ENCODE data around the gene ZNF100.
"Not testable (repeated sequence)": the region's sequence is repeated elsewhere in the genome, so short reads cannot be mapped to it uniquely, and the experiment has no call there.

ZNF100 gene

DNA sequence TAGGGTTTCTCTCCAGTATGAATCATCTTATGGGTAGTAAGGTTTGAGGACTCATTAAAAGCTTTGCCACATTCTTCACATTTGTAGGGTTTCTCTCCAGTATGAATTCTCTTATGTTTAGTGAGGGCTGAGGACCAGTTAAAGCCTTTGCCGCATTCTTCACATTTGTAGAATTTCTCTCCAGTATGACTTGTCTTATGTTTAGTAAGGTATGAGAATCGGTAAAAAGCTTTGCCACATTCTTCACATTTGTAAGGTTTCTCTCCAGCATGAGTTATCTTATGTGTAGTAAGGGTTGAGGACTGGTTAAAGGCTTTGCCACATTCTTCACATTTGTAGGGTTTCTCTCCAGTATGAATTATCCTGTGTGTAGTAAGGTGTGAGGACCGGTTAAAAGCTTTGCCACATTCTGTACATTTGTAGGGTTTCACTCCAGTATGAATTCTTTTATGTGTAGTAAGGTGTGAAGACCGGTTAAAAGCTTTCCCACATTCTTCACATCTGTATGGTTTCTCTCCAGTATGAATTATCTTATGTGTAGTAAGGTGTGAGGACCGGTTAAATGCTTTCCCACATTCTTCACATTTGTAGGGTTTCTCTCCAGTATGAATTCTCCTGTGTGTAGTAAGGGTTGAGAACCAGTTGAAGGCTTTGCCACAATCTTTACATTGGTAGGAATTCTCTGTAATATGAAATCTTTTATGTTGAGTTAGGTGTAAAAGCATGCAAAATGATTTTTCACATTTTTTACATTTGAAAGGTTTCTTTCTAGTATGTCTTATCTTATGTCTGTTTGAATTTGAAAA, 40.2 kb downstream of the ZNF100 start:
- H3K27ac Mint-ChIP-seq, H3K4me1 Mint-ChIP-seq, H3K4me3 Mint-ChIP-seq, ATAC-seq, H3K27me3 Mint-ChIP-seq: not testable (repeated sequence)
- Mint-ChIP-seq H3K36me3 (peaks cover 60% of the 10 kb centered on the region), H3K9me3 (peaks cover 11% of the 10 kb centered on the region)

DNA sequence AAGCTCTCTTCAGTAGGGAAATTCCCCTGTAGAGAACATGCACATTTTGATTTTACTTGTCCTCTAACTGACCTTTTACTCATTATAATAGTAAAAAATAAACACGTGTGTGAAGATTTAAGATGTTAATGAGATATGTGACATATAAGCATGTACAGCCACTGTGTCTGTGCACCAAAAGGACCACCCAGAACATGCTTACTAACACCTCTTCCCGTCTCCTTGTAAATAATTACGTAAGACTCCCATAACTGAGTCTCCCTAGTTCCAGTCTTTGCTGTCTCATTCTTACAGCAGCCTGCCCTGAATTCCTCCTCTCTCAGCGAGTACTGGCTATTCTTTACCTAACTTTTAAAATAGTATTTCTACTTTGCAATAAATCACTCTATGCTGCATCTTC, 53.6 kb downstream of the ZNF100 start:
- Mint-ChIP-seq H3K36me3 (no peaks in the 10 kb centered on the region), H3K4me3 (no peak overlapping the region), H3K9me3 (peaks cover 5% of the 10 kb centered on the region), H3K4me1 (no peaks in the 10 kb centered on the region), H3K27ac (no peak overlapping the region), H3K27me3 (no peaks in the 10 kb centered on the region)
- ATAC-seq, result no peak

DNA sequence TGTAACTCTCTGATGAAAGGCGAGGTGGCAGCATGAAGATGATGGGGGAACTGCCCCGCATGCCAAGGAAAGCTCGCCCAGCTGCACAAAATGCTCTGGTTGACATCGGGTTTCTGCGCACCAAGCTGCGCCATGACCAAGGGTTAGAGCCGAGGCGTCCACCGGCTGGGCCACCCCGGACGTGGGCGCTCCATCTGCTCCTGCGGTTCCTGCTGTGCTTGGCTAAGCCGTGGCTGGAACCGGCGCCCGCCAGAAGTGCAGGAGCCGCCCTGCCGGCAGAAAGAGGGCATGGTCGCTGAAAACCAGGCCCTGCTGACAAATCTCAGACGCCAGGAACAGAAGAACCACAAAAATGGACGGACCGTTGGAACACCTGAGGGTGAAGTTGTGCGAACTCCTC, 57.9 kb downstream of the ZNF100 start:
- H3K27me3 Mint-ChIP-seq, result no peaks in the 10 kb centered on the region
- no peak overlapping the region for H3K4me3 Mint-ChIP-seq
- ATAC-seq, result no peak
- no peaks in the 10 kb centered on the region for H3K36me3 Mint-ChIP-seq
- H3K27ac Mint-ChIP-seq, result no peak overlapping the region
- H3K9me3 Mint-ChIP-seq, result peaks cover 6% of the 10 kb centered on the region
- no peaks in the 10 kb centered on the region for H3K4me1 Mint-ChIP-seq

DNA sequence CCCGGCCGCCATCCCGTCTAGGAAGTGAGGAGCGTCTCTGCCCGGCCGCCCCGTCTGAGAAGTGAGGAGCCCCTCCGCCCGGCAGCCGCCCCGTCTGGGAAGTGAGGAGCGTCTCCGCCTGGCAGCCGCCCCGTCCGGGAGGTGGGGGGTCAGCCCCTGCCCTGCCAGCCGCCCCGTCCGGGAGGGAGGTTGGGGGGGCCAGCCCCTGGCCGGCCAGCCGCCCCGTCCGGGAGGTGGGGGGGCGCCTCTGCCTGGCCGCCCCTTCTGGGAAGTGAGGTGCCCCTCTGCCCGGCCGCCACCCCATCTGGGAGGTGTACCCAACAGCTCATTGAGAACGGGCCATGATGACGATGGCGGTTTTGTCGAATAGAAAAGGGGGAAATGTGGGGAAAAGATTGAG, 59.5 kb downstream of the ZNF100 start:
- H3K27ac Mint-ChIP-seq, H3K4me3 Mint-ChIP-seq, H3K36me3 Mint-ChIP-seq, H3K27me3 Mint-ChIP-seq, ATAC-seq, H3K9me3 Mint-ChIP-seq, H3K4me1 Mint-ChIP-seq: not testable (repeated sequence)

DNA sequence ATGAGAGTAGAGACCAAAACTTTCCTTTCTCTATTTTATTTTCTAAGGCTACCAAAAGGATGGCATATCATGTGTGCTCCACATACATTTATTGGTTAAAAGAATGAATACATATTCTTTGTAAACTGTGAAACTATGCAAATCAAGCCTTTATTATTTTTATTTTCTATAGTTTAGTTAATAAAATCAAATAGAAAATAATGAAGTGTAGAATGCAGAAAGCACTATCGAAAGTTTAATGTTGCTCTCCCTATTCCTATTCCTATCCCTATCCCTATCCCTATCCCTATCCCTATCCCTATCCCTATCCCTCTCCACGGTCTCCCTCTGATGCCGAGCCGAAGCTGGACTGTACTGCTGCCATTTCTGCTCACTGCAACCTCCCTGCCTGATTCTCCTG, 60.3 kb downstream of the ZNF100 start:
- Mint-ChIP-seq H3K4me1 (no peaks in the 10 kb centered on the region), H3K4me3 (no peak overlapping the region), H3K9me3 (peaks cover 6% of the 10 kb centered on the region), H3K27ac (no peak overlapping the region), H3K27me3 (no peaks in the 10 kb centered on the region), H3K36me3 (no peaks in the 10 kb centered on the region)
- ATAC-seq, result no peak

DNA sequence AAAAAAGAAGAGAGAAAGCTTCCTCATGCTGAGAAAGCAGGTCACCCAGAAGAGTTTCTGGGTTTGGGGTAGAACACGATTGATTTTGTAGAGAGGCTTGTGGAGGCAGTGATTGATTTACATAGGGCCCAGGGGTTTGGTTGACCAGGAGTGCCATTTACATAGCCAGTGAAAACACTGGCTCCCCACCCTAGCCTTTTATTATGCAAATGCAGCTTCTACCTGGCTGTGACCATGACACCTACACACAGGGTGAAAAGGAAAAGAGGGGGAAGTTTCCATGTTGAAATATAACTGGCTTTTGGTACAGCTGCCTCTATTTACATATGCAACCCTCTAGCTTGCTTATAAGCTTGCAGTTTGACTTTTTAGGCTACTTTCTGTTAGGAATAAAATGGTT, 62.0 kb downstream of the ZNF100 start:
- no peak overlapping the region for H3K27ac Mint-ChIP-seq
- H3K4me3 Mint-ChIP-seq, result no peak overlapping the region
- ATAC-seq, result no peak
- H3K36me3 Mint-ChIP-seq, result no peaks in the 10 kb centered on the region
- peaks cover 6% of the 10 kb centered on the region for H3K9me3 Mint-ChIP-seq
- no peaks in the 10 kb centered on the region for H3K4me1 Mint-ChIP-seq
- no peaks in the 10 kb centered on the region for H3K27me3 Mint-ChIP-seq

DNA sequence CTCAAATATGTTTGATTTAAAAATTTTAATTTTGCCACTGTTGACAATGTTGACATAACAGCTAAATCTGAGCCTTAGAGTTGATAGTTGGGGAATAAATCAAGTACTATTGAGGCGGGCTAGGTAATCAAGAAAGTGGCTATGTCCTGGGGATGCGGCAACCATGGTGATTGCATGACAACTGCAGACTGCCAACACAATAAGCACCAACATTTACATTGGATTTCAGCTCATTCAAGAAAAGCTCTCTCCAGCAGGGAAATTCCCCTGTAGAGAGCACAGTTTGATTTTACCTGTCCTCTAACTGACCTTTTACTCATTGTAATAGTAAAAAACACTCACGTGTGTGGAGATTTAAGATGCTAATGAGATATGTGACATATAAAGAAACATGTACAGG, 63.1 kb downstream of the ZNF100 start:
- peaks cover 6% of the 10 kb centered on the region for H3K9me3 Mint-ChIP-seq
- no peaks in the 10 kb centered on the region for H3K36me3 Mint-ChIP-seq
- no peak overlapping the region for H3K4me3 Mint-ChIP-seq
- no peaks in the 10 kb centered on the region for H3K4me1 Mint-ChIP-seq
- no peak overlapping the region for H3K27ac Mint-ChIP-seq
- H3K27me3 Mint-ChIP-seq, result no peaks in the 10 kb centered on the region
- ATAC-seq, result no peak

DNA sequence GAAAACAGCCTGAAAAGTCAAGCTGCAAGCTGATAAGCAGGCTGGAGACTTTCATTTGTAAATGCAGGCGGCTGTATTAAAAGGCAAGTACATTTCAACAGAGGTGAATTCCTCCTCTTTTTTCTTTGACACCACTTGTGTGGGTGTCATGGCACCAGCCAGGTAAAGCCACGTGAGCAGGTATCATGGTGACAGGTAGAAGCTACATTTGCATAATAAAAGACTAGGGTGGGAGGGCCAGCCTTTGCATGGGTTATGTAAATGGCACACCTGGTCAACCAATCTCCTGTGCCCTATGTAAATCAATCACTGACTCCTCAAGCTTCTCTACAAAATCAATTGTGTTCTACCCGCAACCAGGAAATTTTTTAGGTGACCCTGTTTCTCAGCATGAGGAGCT, 68.2 kb downstream of the ZNF100 start:
- no peaks in the 10 kb centered on the region for H3K4me1 Mint-ChIP-seq
- no peak overlapping the region for H3K27ac Mint-ChIP-seq
- no peak overlapping the region for H3K4me3 Mint-ChIP-seq
- H3K9me3 Mint-ChIP-seq, result no peaks in the 10 kb centered on the region
- H3K36me3 Mint-ChIP-seq, result no peaks in the 10 kb centered on the region
- ATAC-seq, result no peak
- peaks cover 8% of the 10 kb centered on the region for H3K27me3 Mint-ChIP-seq

DNA sequence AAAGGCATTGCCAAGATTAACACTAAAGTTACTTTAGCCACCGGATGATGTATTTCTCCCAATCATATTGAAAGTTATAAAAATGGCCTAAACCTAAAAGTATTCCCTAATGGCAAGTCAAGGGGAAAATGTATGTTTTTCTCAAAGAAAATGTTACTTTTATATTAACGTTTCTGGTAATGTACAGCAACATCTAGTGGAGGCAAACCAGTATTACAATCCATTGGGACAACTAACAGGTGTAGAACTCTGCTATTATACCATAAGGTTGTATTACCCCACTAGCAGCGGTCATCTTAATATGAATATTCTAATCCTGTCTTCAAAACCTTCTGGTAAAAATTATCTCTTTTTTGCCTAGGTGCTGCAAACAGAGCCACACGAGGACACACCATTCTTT, 69.2 kb downstream of the ZNF100 start:
- no peak for ATAC-seq
- H3K27ac Mint-ChIP-seq, result no peak overlapping the region
- no peaks in the 10 kb centered on the region for H3K9me3 Mint-ChIP-seq
- H3K4me3 Mint-ChIP-seq, result no peak overlapping the region
- no peaks in the 10 kb centered on the region for H3K36me3 Mint-ChIP-seq
- H3K4me1 Mint-ChIP-seq, result no peaks in the 10 kb centered on the region
- H3K27me3 Mint-ChIP-seq, result peaks cover 8% of the 10 kb centered on the region

DNA sequence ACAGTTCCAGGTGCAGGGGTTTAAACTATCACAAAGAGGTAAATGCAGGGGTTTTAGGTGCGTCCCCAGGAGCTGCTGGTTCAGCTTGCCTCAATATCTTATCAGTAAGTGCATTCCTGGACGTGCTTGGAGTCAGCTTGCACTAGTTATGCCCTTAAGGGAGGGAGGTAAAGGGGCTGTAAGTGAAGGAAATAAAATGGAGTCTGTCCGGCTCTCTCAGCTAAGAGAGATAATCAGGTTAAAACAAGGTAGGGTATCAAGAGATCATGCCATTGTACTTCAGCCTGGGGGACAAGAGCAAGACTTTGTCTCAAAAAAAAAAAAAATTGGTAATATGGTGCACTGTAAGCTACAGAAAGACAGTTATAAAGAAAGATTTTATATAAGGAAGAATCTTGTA, 69.7 kb downstream of the ZNF100 start:
- H3K4me1 Mint-ChIP-seq, result no peaks in the 10 kb centered on the region
- H3K27me3 Mint-ChIP-seq, result peaks cover 8% of the 10 kb centered on the region
- no peak for ATAC-seq
- no peak overlapping the region for H3K4me3 Mint-ChIP-seq
- H3K9me3 Mint-ChIP-seq, result no peaks in the 10 kb centered on the region
- H3K27ac Mint-ChIP-seq, result no peak overlapping the region
- H3K36me3 Mint-ChIP-seq, result no peaks in the 10 kb centered on the region

DNA sequence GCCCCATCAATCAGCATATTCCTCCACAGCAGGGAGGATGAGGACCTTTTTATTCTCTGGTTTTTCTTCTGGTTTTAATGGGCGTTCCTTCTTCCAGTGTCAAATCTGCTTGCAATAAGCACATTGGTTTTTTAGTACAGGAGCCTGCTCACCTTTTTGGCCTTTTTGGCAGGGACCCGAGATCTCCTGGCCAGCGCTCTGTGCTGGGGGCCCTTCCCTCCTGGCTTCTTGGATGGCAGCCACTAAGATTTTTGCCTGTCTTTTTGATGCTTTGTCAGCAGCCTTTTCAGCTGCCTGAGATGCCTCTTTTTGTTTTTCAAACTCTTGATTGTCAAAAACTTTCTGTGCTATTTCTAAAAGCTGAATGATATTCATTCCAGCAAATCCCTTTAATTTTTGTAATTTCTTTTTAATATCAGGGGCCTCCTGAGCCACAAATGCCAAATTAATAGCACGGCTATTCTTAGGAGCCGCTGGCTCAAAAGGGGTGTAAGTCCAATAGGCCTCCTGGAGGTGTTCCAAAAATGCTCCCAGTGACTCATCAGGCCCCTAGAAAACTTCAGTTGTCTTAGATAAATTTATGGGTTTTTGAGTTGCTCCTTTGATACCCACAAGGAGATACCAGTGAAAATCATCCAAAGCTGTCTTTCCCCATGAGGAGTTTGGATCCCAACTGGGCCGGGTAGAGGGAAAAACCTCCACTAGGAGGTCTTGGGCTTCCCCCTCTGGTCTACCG, 73.0 kb downstream of the ZNF100 start:
- Mint-ChIP-seq H3K36me3 (no peaks in the 10 kb centered on the region), H3K27ac (no peak overlapping the region), H3K27me3 (peaks cover 8% of the 10 kb centered on the region), H3K4me3 (no peak overlapping the region), H3K9me3 (no peaks in the 10 kb centered on the region), H3K4me1 (no peaks in the 10 kb centered on the region)
- ATAC-seq, result no peak

DNA sequence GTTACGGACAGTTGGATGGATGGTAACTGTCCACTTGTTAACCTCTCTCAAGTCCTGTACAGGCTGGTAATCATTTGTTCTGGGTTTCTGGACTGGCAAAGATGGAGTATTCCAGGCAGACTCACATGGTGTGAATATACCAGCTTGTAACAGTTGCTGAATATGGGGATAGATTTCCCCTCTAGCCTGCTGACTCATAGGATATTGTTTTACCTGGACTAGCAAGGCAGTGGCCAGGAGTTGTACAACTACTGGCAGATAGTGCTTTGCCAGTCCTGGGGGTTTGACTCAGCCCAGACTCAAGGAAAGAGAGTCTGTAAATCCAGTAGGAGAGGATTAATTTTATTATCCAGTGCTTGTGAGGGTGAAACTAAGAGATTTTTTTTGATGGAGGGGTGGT, 74.0 kb downstream of the ZNF100 start:
- no peak for ATAC-seq
- Mint-ChIP-seq H3K27me3 (peaks cover 8% of the 10 kb centered on the region), H3K36me3 (no peaks in the 10 kb centered on the region), H3K4me3 (no peak overlapping the region), H3K4me1 (no peaks in the 10 kb centered on the region), H3K27ac (no peak overlapping the region), H3K9me3 (no peaks in the 10 kb centered on the region)

DNA sequence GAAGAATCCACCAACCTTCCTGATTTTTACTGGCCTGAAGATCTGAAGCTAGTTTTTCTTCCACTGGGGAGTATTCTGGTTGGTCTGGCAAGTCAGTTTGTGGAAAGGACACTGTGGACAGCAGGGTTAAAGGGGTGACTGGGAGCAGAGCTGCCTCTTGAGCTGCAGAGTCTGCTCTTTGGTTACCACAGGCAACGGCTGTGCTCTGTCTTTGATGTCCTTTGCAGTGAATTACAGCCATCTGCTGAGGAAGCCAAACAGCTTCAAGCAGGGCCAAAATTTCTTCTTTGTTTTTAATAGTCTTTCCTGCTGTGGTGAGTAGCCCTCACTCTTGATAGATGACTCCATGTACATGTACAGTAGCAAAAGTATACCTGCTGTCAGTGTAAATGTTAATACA, 75.7 kb downstream of the ZNF100 start:
- ATAC-seq, result no peak
- Mint-ChIP-seq H3K27me3 (peaks cover 8% of the 10 kb centered on the region), H3K4me1 (no peaks in the 10 kb centered on the region), H3K27ac (no peak overlapping the region), H3K4me3 (no peak overlapping the region), H3K9me3 (no peaks in the 10 kb centered on the region), H3K36me3 (no peaks in the 10 kb centered on the region)

DNA sequence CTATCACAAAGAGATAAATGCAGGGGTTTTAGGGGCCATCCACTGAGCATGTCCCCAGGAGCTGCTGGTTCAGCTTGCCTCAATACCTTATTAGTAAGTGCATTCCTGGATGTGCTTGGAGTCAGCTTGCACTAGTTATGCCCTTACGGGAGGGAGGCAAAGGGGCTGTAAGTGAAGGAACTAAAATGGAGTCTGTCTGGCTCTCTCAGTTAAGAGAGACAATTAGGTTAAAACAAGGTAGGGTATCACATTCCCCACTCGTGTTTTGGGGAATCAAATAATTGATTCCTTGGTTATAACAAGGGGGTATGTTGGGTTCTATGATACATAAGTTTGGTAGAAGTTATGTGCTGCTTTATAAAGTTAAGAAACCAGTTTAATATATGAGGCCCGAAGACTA, 78.9 kb downstream of the ZNF100 start:
- Mint-ChIP-seq H3K36me3 (no peaks in the 10 kb centered on the region), H3K27ac (no peak overlapping the region), H3K4me3 (no peak overlapping the region), H3K9me3 (no peaks in the 10 kb centered on the region), H3K27me3 (no peaks in the 10 kb centered on the region), H3K4me1 (no peaks in the 10 kb centered on the region)
- no peak for ATAC-seq

DNA sequence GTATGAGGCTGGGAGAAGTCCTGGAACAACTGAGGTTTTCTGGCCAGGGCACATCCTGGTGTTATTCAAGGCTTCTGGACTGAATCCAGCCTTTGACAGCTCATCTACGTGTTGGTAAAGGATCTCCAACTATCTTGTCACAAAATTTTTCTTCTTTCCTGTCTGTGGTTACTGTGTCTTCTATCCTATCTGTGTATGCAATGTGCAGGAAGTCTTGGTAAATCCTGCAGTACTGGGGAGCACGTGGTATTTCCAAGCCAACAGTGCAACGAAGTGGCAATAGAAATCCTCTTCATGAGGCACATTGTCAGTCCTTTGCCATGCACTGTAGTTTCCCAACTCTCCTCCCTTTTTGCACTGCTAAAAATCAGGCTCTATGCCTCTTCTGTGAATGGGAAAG, 86.7 kb downstream of the ZNF100 start:
- Mint-ChIP-seq H3K36me3 (no peaks in the 10 kb centered on the region), H3K4me3 (no peak overlapping the region), H3K9me3 (peaks cover 3% of the 10 kb centered on the region), H3K4me1 (no peaks in the 10 kb centered on the region), H3K27ac (no peak overlapping the region), H3K27me3 (no peaks in the 10 kb centered on the region)
- ATAC-seq, result no peak

DNA sequence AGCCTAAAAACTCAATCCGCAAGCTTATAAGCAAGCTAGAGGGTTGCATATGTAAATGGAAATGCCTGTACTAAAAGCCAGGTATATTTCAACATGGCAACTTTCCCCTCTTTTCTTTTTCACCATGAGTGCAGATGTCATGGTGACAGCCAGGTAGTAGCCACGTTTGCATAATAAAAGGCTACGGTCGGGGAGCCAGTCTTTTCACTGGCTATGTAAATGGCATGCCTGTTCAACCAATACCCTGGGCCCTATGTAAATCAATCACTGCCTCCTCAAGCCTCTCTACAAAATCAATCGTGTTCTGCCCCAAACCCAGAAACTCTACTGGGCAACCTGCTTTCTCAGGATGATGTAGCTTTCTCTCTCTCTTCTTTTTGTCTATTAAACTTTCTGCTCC, 87.4 kb downstream of the ZNF100 start:
- no peak overlapping the region for H3K27ac Mint-ChIP-seq
- H3K27me3 Mint-ChIP-seq, result no peaks in the 10 kb centered on the region
- H3K36me3 Mint-ChIP-seq, result no peaks in the 10 kb centered on the region
- no peak overlapping the region for H3K4me3 Mint-ChIP-seq
- no peak for ATAC-seq
- peaks cover 3% of the 10 kb centered on the region for H3K9me3 Mint-ChIP-seq
- H3K4me1 Mint-ChIP-seq, result no peaks in the 10 kb centered on the region

Data from stimulated activated memory B cell treated with anti-CD40 and anti-IgM and Interleukin-4, amounts not matched to agents 10 μg/mL and 1 μg/mL and 100 μg/mL, for 72 hours (primary cell).